Muscle layer of duodenum (tissue), 2 donors: Measurements from ENCODE around the gene HOXA7.
A peak's percentile ranks its signal among the peaks of the same experiment; 100 is the strongest.

ENCODE experiments used
- H3K27ac ChIP-seq: one replicate; pipeline ENCODE4 v1.7.0; 2013; ENCODE audit warnings: mild to moderate bottlenecking, low read length
- H3K27me3 ChIP-seq: one replicate; pipeline ENCODE4 v1.7.0; 2013; ENCODE audit warnings: low read depth, mild to moderate bottlenecking, control low read depth, low read length
- H3K36me3 ChIP-seq, 2 donors: one replicate each; pipeline ENCODE4 v1.7.0; 2013; ENCODE audit warnings: low read length in 2 of 2, control low read depth in 1 of 2, mild to moderate bottlenecking in 1 of 2; ENCODE audit not compliant: insufficient read depth in 2 of 2, control insufficient read depth in 1 of 2
- H3K4me1 ChIP-seq, 2 donors: one replicate each; pipeline ENCODE4 v1.7.0; 2013; ENCODE audit warnings: low read length in 2 of 2, mild to moderate bottlenecking in 2 of 2, control low read depth in 1 of 2, moderate library complexity in 1 of 2; ENCODE audit not compliant: insufficient read depth in 2 of 2, control insufficient read depth in 1 of 2
- H3K4me3 ChIP-seq, 2 donors: one replicate each; pipeline ENCODE4 v1.7.0; 2013; ENCODE audit warnings: low read length in 2 of 2, low read depth in 1 of 2, mild to moderate bottlenecking in 1 of 2
- H3K9me3 ChIP-seq, 2 donors: one replicate each; pipeline ENCODE4 v1.7.0; 2013; ENCODE audit warnings: low read length in 2 of 2, control low read depth in 1 of 2, mild to moderate bottlenecking in 1 of 2; ENCODE audit not compliant: control insufficient read depth in 1 of 2
- donor health status: healthy.

Gene HOXA7

GRCh38 chr7:27185013-27185853 is 28.8 kb upstream of the HOXA7 start, which contains the start of gene HOXA11:
Gene HOXA11 (minus strand): TSS chr7:27185232. CDS start chr7:27185144, 88 bp downstream.
- Histone ChIP-seq H3K27ac (no peak within 1 kb of the TSS), H3K4me3 (peak within 1 kb of the TSS in 1 of 2 donors; percentile 33), H3K4me1 (peaks cover 0 to 43% of the 10 kb centered on the region in 2 donors), H3K27me3 (peaks cover 94% of the 10 kb centered on the region), H3K36me3 (no peaks in the 10 kb centered on the region), H3K9me3 (peaks cover 0 to 8% of the 10 kb centered on the region in 2 donors)

GRCh38 chr7:27184337-27185012 is 28.0 kb upstream of the HOXA7 start:
- H3K27me3 ChIP-seq, result peaks cover 93% of the 10 kb centered on the region
- peak overlapping the region in 1 of 2 donors; percentile 33 for H3K4me3 ChIP-seq
- H3K36me3 ChIP-seq, result no peaks in the 10 kb centered on the region
- H3K9me3 ChIP-seq, result peaks cover 0 to 8% of the 10 kb centered on the region in 2 donors
- no peak overlapping the region for H3K27ac ChIP-seq
- H3K4me1 ChIP-seq, result peaks cover 2 to 49% of the 10 kb centered on the region in 2 donors

GRCh38 chr7:27183682-27184336 is 27.3 kb upstream of the HOXA7 start:
- H3K4me3 ChIP-seq, result peak overlapping the region in 1 of 2 donors; percentile 33
- H3K9me3 ChIP-seq, result peaks cover 0 to 8% of the 10 kb centered on the region in 2 donors
- no peak overlapping the region for H3K27ac ChIP-seq
- H3K4me1 ChIP-seq, result peaks cover 4 to 49% of the 10 kb centered on the region in 2 donors
- peaks cover 93% of the 10 kb centered on the region for H3K27me3 ChIP-seq
- no peaks in the 10 kb centered on the region for H3K36me3 ChIP-seq

GRCh38 chr7:27182861-27183681 is 26.6 kb upstream of the HOXA7 start:
- H3K4me1 ChIP-seq, result peaks cover 4 to 42% of the 10 kb centered on the region in 2 donors
- H3K27ac ChIP-seq, result no peak overlapping the region
- H3K36me3 ChIP-seq, result no peaks in the 10 kb centered on the region
- H3K4me3 ChIP-seq, result no peak overlapping the region
- H3K9me3 ChIP-seq, result peaks cover 0 to 8% of the 10 kb centered on the region in 2 donors
- peaks cover 93% of the 10 kb centered on the region for H3K27me3 ChIP-seq

GRCh38 chr7:27182285-27182841 is 25.9 kb upstream of the HOXA7 start:
- peaks cover 0 to 8% of the 10 kb centered on the region in 2 donors for H3K9me3 ChIP-seq
- H3K27ac ChIP-seq, result no peak overlapping the region
- H3K4me1 ChIP-seq, result peaks cover 4 to 36% of the 10 kb centered on the region in 2 donors
- no peaks in the 10 kb centered on the region for H3K36me3 ChIP-seq
- H3K4me3 ChIP-seq, result no peak overlapping the region
- H3K27me3 ChIP-seq, result peaks cover 93% of the 10 kb centered on the region

GRCh38 chr7:27181795-27182275 is 25.4 kb upstream of the HOXA7 start:
- no peak overlapping the region for H3K27ac ChIP-seq
- H3K4me1 ChIP-seq, result peaks cover 4 to 36% of the 10 kb centered on the region in 2 donors
- H3K27me3 ChIP-seq, result peaks cover 92% of the 10 kb centered on the region
- no peaks in the 10 kb centered on the region for H3K36me3 ChIP-seq
- peaks cover 0 to 5% of the 10 kb centered on the region in 2 donors for H3K9me3 ChIP-seq
- H3K4me3 ChIP-seq, result no peak overlapping the region

GRCh38 chr7:27180431-27181420 is 24.3 kb upstream of the HOXA7 start:
- Histone ChIP-seq H3K27me3 (peaks cover 92% of the 10 kb centered on the region), H3K4me1 (peaks cover 4 to 36% of the 10 kb centered on the region in 2 donors), H3K27ac (no peak overlapping the region), H3K36me3 (no peaks in the 10 kb centered on the region), H3K9me3 (no peaks in the 10 kb centered on the region), H3K4me3 (no peak overlapping the region)

GRCh38 chr7:27179503-27180430 is 23.3 kb upstream of the HOXA7 start:
- Histone ChIP-seq H3K4me1 (peaks cover 4 to 33% of the 10 kb centered on the region in 2 donors), H3K27ac (no peak overlapping the region), H3K9me3 (no peaks in the 10 kb centered on the region), H3K27me3 (peaks cover 92% of the 10 kb centered on the region), H3K36me3 (no peaks in the 10 kb centered on the region), H3K4me3 (peak overlapping the region; percentile 7 to 33)

GRCh38 chr7:27179030-27179429 is 22.6 kb upstream of the HOXA7 start:
- peaks cover 95% of the 10 kb centered on the region for H3K27me3 ChIP-seq
- no peaks in the 10 kb centered on the region for H3K36me3 ChIP-seq
- H3K4me1 ChIP-seq, result peaks cover 4 to 33% of the 10 kb centered on the region in 2 donors
- no peaks in the 10 kb centered on the region for H3K9me3 ChIP-seq
- no peak overlapping the region for H3K27ac ChIP-seq
- no peak overlapping the region for H3K4me3 ChIP-seq
